Mesenchymal stem cell (in vitro differentiated cells and primary cell): ENCODE measurements around the gene DENND4A.
"Not testable (repeated sequence)": the region's sequence is repeated elsewhere in the genome, so short reads cannot be mapped to it uniquely, and the experiment has no call there.

ENCODE experiments used
- DNase-seq: peaks from one replicate; pipeline ENCODE4 v3.0.0-alpha.2; 2013
- H2AFZ ChIP-seq: one replicate; pipeline ENCODE4 v1.6.1; 2013; ENCODE audit warnings: low read depth, mild to moderate bottlenecking, control low read depth, inconsistent platforms, low read length, moderate library complexity
- H2AK5ac ChIP-seq: 2 replicates; pipeline ENCODE4 v1.6.1; 2013; ENCODE audit warnings: low read length, moderate library complexity, mild to moderate bottlenecking, inconsistent platforms; ENCODE audit not compliant: severe bottlenecking
- H2BK120ac ChIP-seq: one replicate; pipeline ENCODE4 v1.6.1; 2013; ENCODE audit warnings: low read depth, mild to moderate bottlenecking, inconsistent platforms, low read length, moderate library complexity
- H2BK12ac ChIP-seq, 2 experiments: one replicate each; pipeline ENCODE4 v1.6.1; 2013; ENCODE audit warnings: inconsistent platforms in 2 of 2, low read length in 2 of 2, mild to moderate bottlenecking in 2 of 2, moderate library complexity in 2 of 2, control low read depth in 1 of 2
- H2BK15ac ChIP-seq: one replicate; pipeline ENCODE4 v1.6.1; 2013; ENCODE audit warnings: mild to moderate bottlenecking, low read depth, inconsistent platforms; ENCODE audit not compliant: poor library complexity, severe bottlenecking
- H2BK5ac ChIP-seq: 2 replicates; pipeline ENCODE4 v1.6.1; 2013; ENCODE audit warnings: low read depth, mild to moderate bottlenecking, low read length, control low read depth, inconsistent platforms; ENCODE audit not compliant: poor library complexity, severe bottlenecking
- H3K14ac ChIP-seq, 2 experiments: one replicate each; pipeline ENCODE4 v1.6.1; 2013; ENCODE audit warnings: inconsistent platforms in 2 of 2, low read length in 2 of 2, control low read depth in 1 of 2, mild to moderate bottlenecking in 1 of 2, moderate library complexity in 1 of 2
- H3K18ac ChIP-seq, 2 experiments: one replicate each; pipeline ENCODE4 v1.6.1; 2013; ENCODE audit warnings: inconsistent platforms in 2 of 2, low read length in 2 of 2, control low read depth in 1 of 2, low read depth in 1 of 2, mild to moderate bottlenecking in 1 of 2
- H3K23ac ChIP-seq, 2 experiments: one replicate each; pipeline ENCODE4 v1.6.1; 2013; ENCODE audit warnings: inconsistent platforms in 2 of 2, low read length in 2 of 2, mild to moderate bottlenecking in 2 of 2, moderate library complexity in 2 of 2, control low read depth in 1 of 2
- H3K27ac ChIP-seq: 2 replicates; pipeline ENCODE4 v1.5.1; 2013; ENCODE audit warnings: mild to moderate bottlenecking, moderate library complexity, low read length, control low read depth, inconsistent platforms; ENCODE audit not compliant: poor library complexity, severe bottlenecking
- H3K27me3 ChIP-seq, 2 experiments: 2 replicates each; pipeline versions ENCODE4 v1.6.1 to v1.7.0; 2013; ENCODE audit warnings: low read length in 2 of 2, mild to moderate bottlenecking in 2 of 2, moderate library complexity in 2 of 2, control low read depth in 1 of 2, inconsistent platforms in 1 of 2; ENCODE audit not compliant: control insufficient read depth in 1 of 2, insufficient read depth in 1 of 2
- H3K36me3 ChIP-seq, 2 experiments: 2 replicates each; pipeline versions ENCODE4 v1.6.1 to v1.7.0; 2013; ENCODE audit warnings: low read length in 2 of 2, control low read depth in 1 of 2, inconsistent platforms in 1 of 2, low read depth in 1 of 2, mild to moderate bottlenecking in 1 of 2; ENCODE audit not compliant: insufficient read depth in 2 of 2, control insufficient read depth in 1 of 2
- H3K4ac ChIP-seq, 2 experiments: one replicate each; pipeline ENCODE4 v1.6.1; 2013; ENCODE audit warnings: inconsistent platforms in 2 of 2, low read length in 2 of 2, mild to moderate bottlenecking in 2 of 2, moderate library complexity in 2 of 2, control low read depth in 1 of 2, low read depth in 1 of 2
- H3K4me1 ChIP-seq: 2 replicates; pipeline ENCODE4 v1.6.1; 2013; ENCODE audit warnings: low read depth, low read length, control low read depth; ENCODE audit not compliant: control insufficient read depth, insufficient read depth
- H3K4me2 ChIP-seq: 2 replicates; pipeline ENCODE4 v1.6.1; 2013; ENCODE audit warnings: low read length, mild to moderate bottlenecking, inconsistent platforms; ENCODE audit not compliant: poor library complexity, severe bottlenecking
- H3K4me3 ChIP-seq, 2 experiments: 2 replicates each; pipeline versions ENCODE4 v1.5.1 to v1.7.0; 2013; ENCODE audit warnings: low read length in 2 of 2, mild to moderate bottlenecking in 2 of 2, control low read depth in 1 of 2, low read depth in 1 of 2; ENCODE audit not compliant: insufficient read depth in 1 of 2
- H3K79me1 ChIP-seq: replicated peaks from 2 replicates; pipeline ENCODE4 v1.6.1; 2013; ENCODE audit warnings: mild to moderate bottlenecking, control low read depth, low read length, inconsistent platforms; ENCODE audit not compliant: poor library complexity, severe bottlenecking
- H3K9ac ChIP-seq: 2 replicates; pipeline ENCODE4 v1.7.0; 2013; ENCODE audit warnings: mild to moderate bottlenecking, low read length, moderate library complexity
- H3K9me3 ChIP-seq: 2 replicates; pipeline ENCODE4 v1.7.0; 2013; ENCODE audit warnings: mild to moderate bottlenecking, low read length; ENCODE audit not compliant: control insufficient read depth
- H4K8ac ChIP-seq: one replicate; pipeline ENCODE4 v1.6.1; 2013; ENCODE audit warnings: inconsistent platforms, mild to moderate bottlenecking, low read length, moderate library complexity
- H4K91ac ChIP-seq: one replicate; pipeline ENCODE4 v1.6.1; 2013; ENCODE audit warnings: mild to moderate bottlenecking, low read length, inconsistent platforms
- WGBS: methylation state at CpG from one replicate; pipeline ENCODE4 v1.1.7; 2013; ENCODE audit warnings: mixed read lengths; 5-methylcytosine and 5-hydroxymethylcytosine counted together

Gene DENND4A

GRCh38 chr15:65618560-65619109 is 173.5 kb downstream of the DENND4A start:
- Histone ChIP-seq H2AK5ac (no peak overlapping the region), H4K8ac (no peak overlapping the region), H3K9ac (no peak overlapping the region), H2BK12ac (no peak overlapping the region), H2AFZ (no peak overlapping the region), H3K27me3 (no peaks in the 10 kb centered on the region), H3K4me1 (no peaks in the 10 kb centered on the region), H3K18ac (no peak overlapping the region), H3K4me3 (no peak overlapping the region), H2BK15ac (no peak overlapping the region), H3K79me1 (peaks cover 1% of the 10 kb centered on the region), H4K91ac (no peak overlapping the region), H3K23ac (no peak overlapping the region), H3K36me3 (peaks cover 0 to 4% of the 10 kb centered on the region in 2 experiments), H3K4ac (no peak overlapping the region), H3K4me2 (no peak overlapping the region), H2BK5ac (no peak overlapping the region), H3K27ac (no peak overlapping the region), H3K14ac (no peak overlapping the region), H2BK120ac (no peak overlapping the region), H3K9me3 (no peaks in the 10 kb centered on the region)
- WGBS: 64% methylated on average over 5 of the region's 5 CpGs
- DNase-seq: no peak

DNA sequence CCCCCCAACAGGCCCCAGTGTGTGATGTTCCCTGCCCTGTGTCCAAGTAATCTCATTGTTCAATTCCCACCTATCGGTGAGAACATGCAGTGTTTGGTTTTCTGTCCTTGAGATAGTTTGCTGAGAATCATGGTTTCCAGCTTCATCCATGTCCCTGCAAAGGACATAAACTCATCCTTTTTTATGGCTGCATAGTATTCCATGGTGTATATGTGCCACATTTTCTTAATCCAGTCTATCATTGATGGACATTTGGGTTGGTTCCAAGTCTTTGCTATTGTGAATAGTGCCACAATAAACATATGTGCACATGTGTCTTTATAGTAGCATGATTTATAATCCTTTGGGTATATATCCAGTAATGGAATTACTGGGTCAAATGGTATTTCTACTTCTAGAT is 176.2 kb downstream of the DENND4A start:
- not testable (repeated sequence) for H3K9ac ChIP-seq, H3K36me3 ChIP-seq, H3K4me3 ChIP-seq, H2AK5ac ChIP-seq, H3K18ac ChIP-seq, H2BK12ac ChIP-seq, H3K27ac ChIP-seq, H3K79me1 ChIP-seq, DNase-seq, H3K4me2 ChIP-seq, H3K23ac ChIP-seq, H2BK5ac ChIP-seq, H2AFZ ChIP-seq, H2BK15ac ChIP-seq, H4K8ac ChIP-seq, H3K4me1 ChIP-seq, H3K9me3 ChIP-seq, H2BK120ac ChIP-seq, H3K14ac ChIP-seq, H3K4ac ChIP-seq, H4K91ac ChIP-seq, H3K27me3 ChIP-seq
- WGBS: no CpG with 5 or more reads among the region's 1 CpG

DNA sequence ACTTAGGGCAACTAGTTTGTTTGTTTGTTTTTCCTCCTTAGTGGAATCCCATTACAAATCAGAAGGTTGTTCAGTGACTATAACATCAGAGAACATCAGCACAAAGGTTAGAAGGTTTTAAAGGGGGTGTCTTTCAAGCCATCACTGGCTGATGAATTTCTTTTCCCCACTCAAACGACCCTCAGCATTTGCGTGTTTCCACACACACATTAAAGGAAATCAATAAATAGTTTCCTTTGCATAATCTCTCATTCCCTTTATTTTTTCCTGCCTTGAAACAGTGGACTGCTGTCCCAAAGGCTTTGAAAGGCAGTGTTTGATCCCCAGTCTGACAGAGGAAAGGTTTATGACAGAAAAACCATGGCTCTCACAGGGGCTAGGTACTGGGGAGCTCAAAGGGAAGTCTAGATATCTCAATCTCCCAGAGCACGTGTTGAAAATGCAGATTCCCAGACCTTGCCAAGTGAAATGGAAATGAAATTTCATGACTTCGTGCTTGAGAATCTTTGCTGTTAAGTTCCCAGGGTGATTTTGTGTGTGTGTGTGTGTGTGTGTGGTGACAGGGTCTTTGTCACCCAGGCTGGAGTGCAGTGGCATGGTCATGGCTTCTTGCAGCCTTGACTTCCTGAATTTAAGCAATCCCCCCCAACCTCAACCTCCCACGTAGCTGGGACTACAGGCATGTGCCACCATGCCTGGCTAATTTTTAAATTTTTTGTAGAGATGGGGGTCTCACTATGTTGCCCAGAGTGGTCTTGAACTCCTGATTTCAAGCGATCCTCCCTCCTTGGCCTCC is 178.9 kb downstream of the DENND4A start:
- DNase-seq: no peak
- no peaks in the 10 kb centered on the region for H3K9me3 ChIP-seq
- 89% methylated on average over 4 of the region's 6 CpGs for WGBS
- H3K4me3 ChIP-seq: peak overlapping the region in 1 of 2 experiments; percentile 82
- H2BK12ac ChIP-seq: no peak overlapping the region
- H3K36me3 ChIP-seq: peaks cover 0 to 4% of the 10 kb centered on the region in 2 experiments
- H2BK15ac ChIP-seq: no peak overlapping the region
- no peak overlapping the region for H2BK120ac ChIP-seq
- no peak overlapping the region for H2AK5ac ChIP-seq
- no peaks in the 10 kb centered on the region for H3K27me3 ChIP-seq
- H3K4me2 ChIP-seq: no peak overlapping the region
- peaks cover 12% of the 10 kb centered on the region for H3K79me1 ChIP-seq
- no peak overlapping the region for H4K8ac ChIP-seq
- no peak overlapping the region for H3K14ac ChIP-seq
- no peak overlapping the region for H3K4ac ChIP-seq
- H2BK5ac ChIP-seq: no peak overlapping the region
- peaks cover 18% of the 10 kb centered on the region for H3K4me1 ChIP-seq
- no peak overlapping the region for H4K91ac ChIP-seq
- H3K23ac ChIP-seq: no peak overlapping the region
- no peak overlapping the region for H3K27ac ChIP-seq
- no peak overlapping the region for H3K18ac ChIP-seq
- H3K9ac ChIP-seq: peak overlapping the region; percentile 95
- no peak overlapping the region for H2AFZ ChIP-seq

GRCh38 chr15:65612616-65612946 is 179.5 kb downstream of the DENND4A start:
- WGBS: 100% methylated on average over 1 of the region's 2 CpGs
- H2BK12ac ChIP-seq: peak overlapping the region; percentile 15 to 63

More at GRCh38 chr15:65612616-65612946, 179.5 kb downstream of the DENND4A start:
- Histone ChIP-seq H4K8ac (peak overlapping the region; percentile 90), H3K23ac (no peak overlapping the region), H3K9me3 (no peaks in the 10 kb centered on the region), H3K4ac (no peak overlapping the region), H3K79me1 (peaks cover 12% of the 10 kb centered on the region), H2BK5ac (no peak overlapping the region), H2BK120ac (no peak overlapping the region), H3K14ac (no peak overlapping the region), H3K4me2 (no peak overlapping the region), H2AK5ac (no peak overlapping the region), H3K4me3 (peak overlapping the region in 1 of 2 experiments; percentile 82), H3K18ac (no peak overlapping the region), H3K4me1 (peaks cover 18% of the 10 kb centered on the region), H4K91ac (peak overlapping the region; percentile 56), H3K9ac (peak overlapping the region; percentile 95), H3K36me3 (peaks cover 0 to 4% of the 10 kb centered on the region in 2 experiments), H2BK15ac (no peak overlapping the region), H3K27ac (no peak overlapping the region), H3K27me3 (no peaks in the 10 kb centered on the region), H2AFZ (no peak overlapping the region)
- peak; percentile 8 for DNase-seq
